Left renal pelvis (tissue), 4 donors: ENCODE data around the gene ADAMTS2. TPM values are rescaled to one million over a fixed set of nuclear protein-coding genes. Genes with fewer than 3 reads are reported as not detected.

ENCODE experiments used
- DNase-seq, 4 donors: peaks; one replicate each; pipeline ENCODE4 v3.0.0-alpha.2; 2013; ENCODE audit warnings: low read depth in 4 of 4, low spot score in 3 of 4
- polyA plus RNA-seq, 4 donors: library from polyadenylated mRNA; unstranded; fragments of 120-200 nt; gene quantifications; one replicate each; pipeline ENCODE4 v1.2.1, GENCODE V29; 2013; ENCODE audit not compliant: insufficient read length in 4 of 4

ADAMTS2 gene
- polyA plus RNA-seq, 4 donors: 9.8 to 78.6 (median 14.0) TPM

DNA sequence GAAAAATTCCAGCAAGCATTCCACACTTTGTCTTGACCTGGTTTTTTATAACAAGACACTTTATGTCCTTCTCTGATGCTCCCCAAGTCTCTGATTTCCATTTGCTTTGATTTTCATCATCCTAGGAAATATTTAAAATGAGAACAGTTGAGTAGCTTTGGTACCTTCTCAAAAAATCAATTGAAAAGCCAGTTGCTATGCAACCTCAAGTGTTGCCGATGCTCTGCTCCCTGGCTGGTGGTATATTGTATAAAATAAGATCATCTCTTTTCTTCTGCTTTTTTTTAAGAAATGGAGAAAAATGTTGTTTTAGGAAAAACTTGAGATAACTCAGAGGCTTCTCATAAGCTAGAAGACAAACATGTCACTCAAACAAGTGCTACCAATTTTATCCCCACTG is 175.4 kb downstream of the ADAMTS2 start:
- no peak for DNase-seq

DNA sequence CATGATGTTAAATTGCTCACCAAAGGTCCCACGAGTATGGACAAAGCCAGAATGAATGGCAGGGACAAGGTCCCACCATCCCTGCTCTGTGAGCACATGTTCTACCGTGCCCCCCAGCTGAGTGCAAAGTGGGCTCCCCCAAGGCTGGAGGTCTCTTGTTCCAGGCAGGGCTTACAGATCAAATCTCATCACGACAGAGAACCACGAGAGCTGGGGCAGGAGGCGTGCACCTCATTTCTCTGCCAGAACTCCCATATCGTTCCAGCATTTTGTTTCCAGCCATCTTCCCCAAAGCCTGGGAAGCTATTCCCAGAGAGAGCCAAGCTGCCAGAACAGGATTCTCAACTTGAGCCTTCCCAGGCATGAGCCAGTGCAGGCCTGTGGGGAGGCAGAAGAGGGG is 176.6 kb downstream of the ADAMTS2 start:
- DNase-seq: no peak

DNA sequence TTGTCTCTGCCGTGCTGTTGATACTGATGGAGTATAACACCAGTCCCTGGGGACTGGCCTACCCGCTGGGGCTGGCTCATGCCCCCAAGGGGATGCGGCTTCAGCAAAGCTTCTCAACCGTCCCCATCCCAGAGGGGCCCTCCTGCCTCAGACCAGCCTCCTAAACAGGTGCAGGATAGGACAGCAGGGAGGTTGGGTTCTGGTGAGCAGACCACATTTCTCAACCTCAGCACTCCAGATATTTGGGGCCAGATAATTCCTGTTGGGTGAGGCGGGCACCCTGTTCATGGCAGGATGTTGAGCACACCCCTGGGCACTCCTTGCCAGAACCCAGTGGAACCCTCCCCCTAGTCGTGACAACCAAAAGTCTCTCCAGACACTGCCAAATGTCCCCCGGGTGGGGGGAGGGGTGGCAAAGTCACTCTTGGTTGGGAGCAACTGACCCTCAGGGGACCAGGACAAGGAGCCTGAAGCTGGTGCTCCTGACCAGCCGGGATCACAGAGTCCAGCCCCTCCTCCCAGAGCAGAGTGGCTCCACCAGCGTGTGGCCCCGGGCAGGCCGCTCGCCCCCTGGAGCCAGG is 177.3 kb downstream of the ADAMTS2 start:
- no peak for DNase-seq

DNA sequence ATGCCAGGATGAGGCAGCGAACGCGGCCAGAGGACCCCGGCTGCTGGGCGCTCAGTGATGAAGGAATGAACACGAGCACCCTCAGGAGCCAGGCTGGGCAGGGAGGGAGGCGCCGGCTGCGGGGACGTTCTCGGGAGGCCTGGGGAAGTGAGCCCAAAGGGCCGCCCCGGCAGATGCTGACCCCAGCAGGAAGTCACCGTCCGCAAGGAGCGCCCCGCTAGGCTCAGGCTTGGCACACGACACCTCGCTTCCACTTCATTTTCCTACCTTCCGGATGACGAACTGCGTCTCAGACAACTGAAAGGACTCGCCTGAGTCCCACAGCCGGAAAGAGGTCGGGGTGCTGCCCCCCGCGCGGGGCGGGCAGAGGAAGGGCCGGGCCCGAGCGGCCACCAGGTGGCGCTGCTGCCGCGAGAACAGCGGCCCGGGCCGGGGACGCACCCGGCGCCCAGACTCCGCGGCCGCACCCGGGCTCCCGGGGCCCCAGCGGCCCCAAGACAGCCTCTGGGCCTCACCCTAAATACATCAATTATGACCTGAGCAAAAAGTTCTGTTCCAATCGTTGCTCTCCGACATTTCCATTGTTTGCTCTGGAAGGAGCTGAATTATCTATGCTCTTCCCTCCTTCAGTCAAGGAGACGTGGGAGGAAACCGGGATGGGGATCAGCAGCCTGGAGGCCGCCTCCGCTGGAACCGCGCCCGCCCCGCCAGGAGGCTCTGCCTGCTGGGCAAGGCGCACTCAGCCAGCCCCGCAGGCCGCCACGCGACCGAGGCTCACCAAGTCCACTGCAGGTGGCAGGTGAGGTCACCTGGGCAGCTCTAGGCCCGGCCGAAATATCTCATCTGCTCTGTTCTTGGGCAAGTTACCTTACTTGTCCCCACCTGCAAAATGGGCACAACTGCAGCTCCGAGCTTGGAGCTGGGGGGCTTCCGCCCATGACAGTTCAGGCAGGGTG is 178.1 kb downstream of the ADAMTS2 start:
- DNase-seq: peak; percentile 32 to 46 (median 36)

DNA sequence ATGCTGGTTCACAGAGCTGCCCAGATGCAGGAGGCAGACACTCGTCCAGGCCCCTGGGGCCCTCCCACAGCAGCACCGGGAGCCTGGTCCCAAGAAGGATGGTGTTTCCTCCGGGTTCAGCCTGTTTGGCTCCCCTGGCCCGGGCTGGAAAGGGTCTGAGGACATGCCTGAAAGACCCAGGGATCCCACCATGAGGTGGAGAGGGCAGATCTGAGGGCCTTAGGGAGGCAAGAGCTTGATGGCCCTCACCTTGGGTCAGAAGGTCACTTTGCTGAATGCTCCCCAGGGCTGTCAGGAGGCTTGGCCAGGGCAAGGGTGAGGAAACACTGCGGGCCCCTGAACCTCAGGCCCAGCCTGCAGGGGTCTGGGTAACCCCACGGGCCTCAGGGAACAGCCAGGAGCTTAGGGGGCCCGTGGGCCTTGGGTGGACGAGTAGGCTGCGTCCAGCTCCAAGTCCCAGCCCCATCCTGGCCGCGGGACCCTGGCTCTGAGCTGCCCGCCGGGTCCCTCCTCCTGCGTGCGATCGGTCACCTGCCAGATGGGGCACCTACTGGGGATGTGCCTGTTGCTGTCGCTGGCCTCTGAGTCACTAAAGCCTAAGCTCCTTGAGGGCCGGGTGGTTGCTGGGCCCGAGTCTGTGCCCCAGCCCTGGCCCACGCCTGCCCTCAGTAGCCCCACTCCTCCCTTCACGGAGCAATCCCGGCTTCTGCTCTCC is 178.9 kb downstream of the ADAMTS2 start:
- no peak for DNase-seq

DNA sequence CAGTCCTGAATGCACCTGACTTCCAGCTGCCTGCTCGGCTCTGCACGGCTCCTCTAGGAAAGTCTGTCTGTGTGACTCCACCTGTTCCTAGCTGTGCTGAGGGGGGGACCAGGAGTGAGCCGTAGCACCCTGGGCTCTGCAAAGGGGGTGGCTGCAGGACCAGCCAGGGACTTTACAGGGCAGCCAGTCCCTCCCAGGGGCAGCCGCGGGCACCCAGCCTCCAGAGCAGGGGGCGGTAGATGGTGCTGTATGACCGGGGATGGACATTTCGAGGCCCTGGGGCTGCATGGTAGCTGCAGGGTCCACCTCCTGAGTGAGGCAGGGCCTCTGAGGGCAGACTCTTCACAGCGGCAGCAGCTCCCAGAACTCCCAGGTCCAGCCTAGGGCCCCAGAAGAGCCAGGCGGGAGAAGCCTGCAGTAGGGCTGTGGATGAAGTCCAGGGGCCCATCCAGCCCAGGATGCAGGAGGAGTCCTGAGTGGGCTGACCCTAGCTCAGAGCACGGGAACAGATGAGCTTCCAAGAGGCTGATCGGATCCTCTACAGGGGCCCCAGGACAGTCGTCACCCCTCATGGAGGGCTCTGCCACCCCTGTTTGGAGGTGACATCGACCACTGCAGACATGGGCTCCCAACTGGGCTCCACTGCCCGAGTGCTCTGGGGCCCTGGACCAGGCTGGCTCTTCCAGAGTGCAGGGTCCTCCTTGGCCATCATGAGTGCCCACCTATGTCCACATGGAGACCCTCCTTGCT is 179.7 kb downstream of the ADAMTS2 start:
- no peak for DNase-seq

DNA sequence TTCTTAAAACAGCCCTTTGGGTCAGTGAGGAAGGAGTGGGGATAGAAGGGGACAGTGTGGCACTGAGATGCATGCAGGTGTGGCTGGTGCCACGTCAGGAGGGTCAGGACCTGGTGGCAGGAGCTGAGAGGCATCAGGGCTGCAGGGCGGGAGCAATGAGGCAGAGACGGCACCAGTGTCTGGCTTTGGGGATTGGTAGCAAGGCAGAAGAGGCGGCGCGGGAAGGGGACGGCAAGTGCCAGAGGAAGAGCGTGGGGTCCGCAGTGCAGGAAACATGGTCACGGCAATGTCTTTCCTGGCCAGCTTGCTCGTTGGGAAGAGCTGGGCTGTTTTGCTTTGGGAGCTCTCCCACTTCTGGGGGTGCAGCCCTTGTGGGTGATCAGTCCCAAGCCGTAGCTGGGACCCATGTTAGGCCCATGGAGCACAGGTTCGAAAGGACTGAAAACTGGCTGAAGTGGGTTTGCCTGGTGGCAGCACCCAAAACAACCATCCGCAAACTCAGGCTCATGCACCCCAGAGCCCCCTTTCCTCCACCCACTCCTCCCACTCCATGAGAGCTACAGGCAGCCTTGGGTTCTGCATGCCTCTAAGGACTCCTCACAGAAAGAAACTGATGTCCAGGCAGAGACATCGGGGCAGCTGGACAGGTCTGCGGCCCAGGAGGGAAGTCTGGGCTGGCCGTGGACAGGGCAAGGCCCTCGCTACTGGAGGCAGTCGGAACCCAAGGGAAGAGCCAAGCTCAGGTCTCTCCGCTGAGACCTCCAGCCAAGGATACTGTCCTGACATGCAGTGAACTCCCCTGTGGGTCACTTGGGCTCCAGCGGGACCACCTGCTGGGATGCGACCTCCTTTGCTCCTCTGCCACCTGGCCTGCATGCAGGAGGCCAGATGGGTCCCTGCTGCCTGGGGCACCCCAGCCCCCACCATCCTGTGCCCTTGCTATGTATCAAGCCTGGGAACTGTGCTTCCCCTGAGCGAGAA is 180.6 kb downstream of the ADAMTS2 start:
- DNase-seq: no peak

DNA sequence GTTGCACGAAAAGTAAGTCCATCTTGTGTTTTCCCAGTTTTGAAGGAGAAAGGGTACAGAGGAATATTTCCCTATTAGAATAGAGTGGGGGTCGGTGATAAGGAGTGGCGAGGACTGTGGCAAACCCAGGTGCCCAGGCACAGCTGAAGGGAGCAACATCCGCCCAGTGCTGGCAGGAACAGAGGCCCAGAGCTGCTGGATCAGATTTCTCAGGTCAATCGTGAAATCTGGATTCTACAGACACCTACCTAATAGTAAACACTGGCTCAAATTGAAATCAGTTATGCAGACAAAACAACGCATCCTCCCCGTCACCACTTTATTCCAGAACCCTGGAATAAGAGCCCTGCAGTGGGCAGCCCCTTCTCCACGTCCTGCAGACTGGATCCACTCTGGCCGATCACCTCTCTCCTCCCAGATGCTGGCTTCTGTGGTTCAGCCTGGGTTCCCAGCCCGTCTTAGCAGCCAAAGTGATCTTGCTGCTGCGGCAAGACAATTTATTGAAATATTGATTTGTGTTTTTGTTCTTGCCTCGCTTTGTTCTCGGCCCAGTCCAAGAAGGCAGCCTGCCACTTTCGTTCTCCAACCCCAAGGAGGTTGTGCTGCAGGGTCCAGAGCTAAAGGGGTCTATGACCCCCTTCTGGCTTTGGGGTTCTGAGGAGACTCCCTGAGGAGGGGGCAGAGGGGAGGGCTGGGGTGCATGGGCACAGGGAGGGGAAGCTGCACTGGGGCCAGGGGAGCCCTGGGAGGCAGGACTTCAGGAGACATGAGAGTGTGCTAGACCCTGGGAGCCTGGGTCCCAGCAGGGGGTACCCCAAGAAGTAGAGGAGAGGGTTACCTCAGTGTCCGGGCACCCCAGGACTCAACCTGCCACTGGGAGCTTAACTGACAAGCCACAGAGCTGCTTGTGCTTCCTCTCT is 181.8 kb downstream of the ADAMTS2 start:
- no peak for DNase-seq

DNA sequence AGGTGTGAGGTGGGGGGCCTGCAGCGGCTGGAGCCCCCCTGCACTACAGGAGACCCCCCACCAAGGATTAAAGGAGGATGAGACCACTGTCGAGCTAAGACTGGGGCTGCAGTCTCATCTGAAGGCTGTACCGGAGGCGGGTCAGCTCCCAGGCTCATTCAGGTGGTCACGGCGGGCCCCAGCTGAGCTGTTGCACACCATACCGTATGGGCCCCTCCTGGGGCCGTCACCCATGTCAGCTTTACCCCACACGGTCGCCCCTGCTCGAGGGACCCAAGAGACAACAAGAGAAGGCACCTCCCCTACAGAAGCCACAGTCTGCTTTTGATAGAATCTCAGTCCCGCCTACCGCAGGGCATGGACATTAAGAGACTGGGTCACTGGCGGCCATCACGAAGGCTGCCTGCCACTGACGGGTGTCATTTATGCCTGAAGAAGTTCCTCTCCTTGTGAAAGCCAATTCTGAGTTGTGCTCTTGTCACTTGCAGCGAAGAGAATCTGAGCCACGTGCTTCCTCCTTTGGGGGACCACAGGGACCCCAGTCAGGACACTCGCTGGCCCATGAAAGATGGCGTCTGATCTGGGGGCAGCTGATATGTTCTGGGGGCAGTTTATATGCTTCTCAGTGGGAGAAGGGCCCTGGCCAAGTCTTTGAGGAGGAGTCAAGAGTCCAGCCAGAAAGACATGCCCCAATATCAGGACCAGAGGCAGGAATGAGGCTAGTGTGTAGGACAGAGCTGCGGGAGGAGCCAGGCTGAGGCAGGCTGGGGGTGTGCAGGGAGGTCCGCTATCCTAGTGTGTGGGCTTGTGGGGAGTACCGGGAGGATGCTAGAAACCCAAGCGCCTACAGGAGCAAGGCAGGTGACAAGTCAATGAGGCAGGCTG is 182.7 kb downstream of the ADAMTS2 start:
- DNase-seq: no peak

DNA sequence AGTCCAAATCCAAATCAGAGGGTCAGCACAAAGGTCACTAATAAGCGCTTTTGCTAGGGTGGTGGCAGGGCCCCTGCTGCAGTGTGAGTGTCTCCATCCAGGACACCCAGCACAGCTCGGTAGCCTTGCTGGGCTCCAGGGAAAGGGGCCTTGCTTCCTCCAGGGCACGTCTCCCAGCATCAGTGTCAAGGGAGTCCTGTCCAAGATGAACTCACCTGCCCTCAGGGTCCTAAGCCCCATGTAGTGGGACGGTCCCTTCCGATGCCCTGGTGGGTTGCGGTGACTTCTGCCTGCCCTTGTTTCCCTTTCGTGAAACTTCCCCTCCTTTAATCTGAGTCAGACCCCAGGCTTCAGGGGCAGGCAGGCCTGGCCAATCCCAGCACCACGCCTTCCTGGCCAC is 183.4 kb downstream of the ADAMTS2 start:
- DNase-seq: no peak

DNA sequence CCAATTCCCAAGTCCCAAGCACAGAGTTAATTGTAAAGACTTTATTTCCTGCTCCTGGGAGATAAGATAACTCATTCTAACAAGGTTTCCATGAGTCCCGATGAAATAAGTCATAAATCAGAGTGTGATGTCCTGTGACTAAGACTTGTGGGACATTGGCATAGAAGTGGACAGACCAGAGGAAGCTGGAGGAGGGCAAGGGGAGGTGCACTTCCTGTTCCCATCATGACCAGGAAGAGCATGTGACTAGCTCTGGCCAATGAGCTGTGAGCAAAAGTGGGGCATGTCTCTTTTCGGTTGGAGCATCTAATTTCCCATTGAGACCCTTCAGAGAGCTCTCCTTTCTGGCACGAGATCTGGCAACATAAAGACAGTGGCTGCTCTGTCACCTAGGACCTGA is 184.7 kb downstream of the ADAMTS2 start:
- no peak for DNase-seq

DNA sequence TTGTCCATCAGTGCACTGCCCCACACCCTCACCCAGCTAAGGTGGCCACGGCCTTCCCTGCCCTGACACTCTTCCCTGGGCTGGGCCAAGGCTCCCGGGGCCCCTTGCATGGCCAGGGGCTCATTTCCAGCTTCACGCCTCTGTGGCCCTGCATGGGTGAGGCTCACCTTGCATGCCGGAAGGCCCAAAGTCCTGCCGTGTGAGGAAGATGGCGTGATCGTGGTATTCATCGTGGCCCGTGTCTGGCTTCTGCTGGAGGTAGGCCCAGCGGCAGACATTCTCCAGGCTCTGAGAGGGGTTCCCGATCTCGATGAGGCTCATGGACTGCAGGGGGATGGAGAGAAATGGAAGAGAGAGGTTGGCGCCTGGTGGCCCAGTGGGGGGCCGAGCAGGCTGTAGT is 186.7 kb downstream of the ADAMTS2 start:
- DNase-seq: no peak

DNA sequence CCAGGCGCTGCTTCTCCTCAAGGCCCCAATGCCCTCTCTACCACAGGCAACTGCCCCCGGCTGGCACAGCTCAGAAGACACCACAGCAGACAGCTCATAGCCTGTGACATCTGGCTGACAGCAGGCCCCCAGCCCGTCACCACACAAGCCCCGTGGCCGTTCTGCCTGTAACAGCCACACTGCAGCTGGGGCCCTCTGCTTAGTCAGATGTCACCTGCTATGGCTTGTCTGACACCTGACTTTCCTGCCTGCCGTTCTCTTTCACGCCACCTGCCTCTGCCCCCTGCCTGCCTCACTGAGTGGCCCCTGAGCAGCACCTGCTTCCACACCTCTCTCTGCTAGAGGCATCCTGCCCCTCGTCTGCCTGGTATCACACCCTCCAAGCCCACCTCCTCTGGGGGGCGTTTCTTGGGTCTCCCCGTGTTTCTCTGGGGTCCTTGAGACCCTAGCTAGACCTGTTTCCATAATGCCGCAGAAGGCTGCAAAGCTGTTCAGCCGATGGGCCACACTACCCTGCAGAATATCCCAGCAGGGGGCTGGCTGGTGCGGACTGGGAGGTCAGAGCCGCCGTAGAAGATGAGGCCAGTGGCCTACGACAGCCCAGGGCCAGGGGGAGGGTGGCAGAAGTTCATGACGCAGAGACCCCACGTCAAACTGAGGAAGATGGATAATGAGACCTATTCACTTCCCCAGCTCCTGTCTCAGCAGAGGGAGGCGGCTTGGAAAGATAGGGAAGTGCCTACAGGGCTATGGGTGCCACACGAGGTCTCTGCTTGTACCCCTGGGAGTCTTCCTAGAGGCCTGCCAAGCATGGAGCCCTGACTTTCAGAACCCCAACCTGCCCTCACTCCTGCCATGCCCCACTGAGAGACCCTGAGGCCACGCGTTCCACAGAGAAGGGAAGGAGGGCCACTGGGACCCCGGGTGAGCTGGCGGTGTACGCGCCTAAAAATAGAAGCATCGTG is 190.0 kb downstream of the ADAMTS2 start:
- DNase-seq: no peak

DNA sequence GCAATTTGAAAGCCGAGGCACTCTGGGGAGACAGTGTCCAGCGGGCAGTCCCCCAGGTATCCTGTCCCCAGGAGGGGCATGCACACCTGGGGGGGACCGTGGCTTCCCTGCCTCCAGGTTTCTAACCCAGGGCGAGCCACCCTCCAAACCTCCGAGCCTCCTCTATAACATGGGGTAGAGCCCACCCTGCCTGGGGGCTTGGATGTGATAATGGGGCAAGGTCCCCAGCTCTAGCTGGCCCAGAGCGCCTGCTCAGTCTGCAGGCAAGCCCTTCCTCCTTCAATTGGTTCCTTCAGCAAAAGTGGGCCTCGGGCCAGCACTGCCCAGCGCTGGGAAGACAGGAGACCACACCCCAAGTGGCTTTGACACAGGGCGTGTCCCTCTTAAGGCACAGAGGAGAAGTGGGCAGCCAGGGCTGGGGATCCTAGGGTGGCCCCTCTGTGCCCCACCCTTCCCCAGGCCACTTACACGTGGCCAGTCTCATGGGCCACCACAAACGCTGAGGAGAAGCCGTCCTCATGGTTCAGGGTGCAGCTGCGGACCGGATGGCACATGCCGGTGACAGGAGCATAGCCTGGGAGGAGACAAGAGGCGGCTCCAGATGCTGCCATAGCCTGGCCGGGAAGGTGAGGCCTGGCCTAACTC is 190.8 kb downstream of the ADAMTS2 start:
- no peak for DNase-seq

DNA sequence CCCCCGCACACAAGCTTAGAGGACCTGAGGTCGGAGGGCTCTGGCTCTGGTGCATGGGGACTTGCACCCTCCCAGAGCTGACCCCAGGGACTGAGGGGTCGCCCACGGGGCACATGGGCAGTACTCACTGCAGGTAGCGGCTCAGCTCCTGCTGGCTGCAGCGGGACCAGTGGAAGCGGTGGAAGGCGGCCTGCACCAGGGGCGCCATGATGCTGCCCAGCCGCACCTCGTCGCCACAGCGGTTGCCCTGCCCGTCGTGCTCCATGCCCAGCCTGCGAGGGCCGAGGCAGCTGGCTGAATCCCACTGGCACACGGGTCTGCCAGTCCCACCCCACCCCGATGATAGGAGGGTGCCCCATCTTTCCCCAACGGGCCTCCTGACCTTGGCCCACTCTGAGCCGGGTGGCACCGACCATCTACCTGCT is 191.3 kb downstream of the ADAMTS2 start:
- DNase-seq: no peak

DNA sequence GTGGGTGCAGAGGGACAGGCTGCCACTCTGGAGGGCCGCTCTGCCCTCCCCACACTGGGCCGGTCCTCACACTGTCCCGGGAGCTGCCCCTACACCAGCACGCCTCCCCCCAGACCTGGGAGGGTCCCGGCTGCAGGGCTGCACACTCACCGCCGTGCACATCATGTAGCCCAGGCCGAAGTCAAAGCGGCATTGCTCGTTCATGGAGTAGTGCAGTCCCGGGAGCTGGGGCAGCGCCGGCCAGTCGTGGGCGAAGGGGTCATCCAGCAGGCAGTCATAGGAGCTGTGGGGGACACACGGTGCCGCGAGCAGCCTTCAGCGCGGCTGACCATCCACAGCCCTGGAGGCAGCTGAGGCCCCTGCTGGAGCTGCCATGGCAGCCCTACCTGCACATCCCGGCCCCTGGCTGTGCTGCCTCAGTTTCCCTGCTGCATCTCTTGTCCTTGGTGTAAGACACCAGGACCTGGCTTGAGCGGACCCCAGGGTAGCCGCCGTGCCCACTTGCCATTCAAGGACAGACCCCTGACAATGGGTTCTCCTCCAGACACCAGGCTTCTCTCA is 191.8 kb downstream of the ADAMTS2 start:
- no peak for DNase-seq
